ENCODE results near the gene GRID1.

Gene GRID1

GRCh38 chr10:86221442-86222335, 144.9 kb downstream of the GRID1 start:
- Mint-ChIP-seq H3K27ac (no peak overlapping the region), H3K4me1 (peaks cover 8% of the 10 kb centered on the region), H3K27me3 (peaks cover 4% of the 10 kb centered on the region), H3K4me3 (no peak overlapping the region), H3K9me3 (no peaks in the 10 kb centered on the region), H3K36me3 (no peaks in the 10 kb centered on the region)
- DNase-seq (ENCODE audit: low spot score in 2 of 2) = no peak
- no peak for ATAC-seq (ENCODE audit: low read depth)

GRCh38 chr10:86220626-86221025, 146.0 kb downstream of the GRID1 start:
- H3K4me3 Mint-ChIP-seq = no peak overlapping the region
- H3K9me3 Mint-ChIP-seq = no peaks in the 10 kb centered on the region
- no peak overlapping the region for H3K27ac Mint-ChIP-seq

GRCh38 chr10:86219271-86219670, 147.3 kb downstream of the GRID1 start:
- H3K4me1 Mint-ChIP-seq = peaks cover 2% of the 10 kb centered on the region
- no peaks in the 10 kb centered on the region for H3K9me3 Mint-ChIP-seq
- no peak overlapping the region for H3K27ac Mint-ChIP-seq
- peaks cover 5% of the 10 kb centered on the region for H3K27me3 Mint-ChIP-seq
- H3K4me3 Mint-ChIP-seq = no peak overlapping the region
- DNase-seq (ENCODE audit: low spot score in 2 of 2) (no peak), ATAC-seq (ENCODE audit: low read depth) (no peak)
- H3K36me3 Mint-ChIP-seq = no peaks in the 10 kb centered on the region

More at GRCh38 chr10:86220626-86221025, 146.0 kb downstream of the GRID1 start:
- H3K36me3 Mint-ChIP-seq = no peaks in the 10 kb centered on the region
- peaks cover 5% of the 10 kb centered on the region for H3K27me3 Mint-ChIP-seq
- H3K4me1 Mint-ChIP-seq = peaks cover 8% of the 10 kb centered on the region
- ATAC-seq (ENCODE audit: low read depth) = no peak
- DNase-seq (ENCODE audit: low spot score in 2 of 2) = no peak

GRCh38 chr10:86218842-86219241, 147.8 kb downstream of the GRID1 start:
- H3K27ac Mint-ChIP-seq = no peak overlapping the region
- no peaks in the 10 kb centered on the region for H3K4me1 Mint-ChIP-seq

GRCh38 chr10:86218160-86218559, 148.4 kb downstream of the GRID1 start:
- Mint-ChIP-seq H3K4me3 (no peak overlapping the region), H3K27ac (no peak overlapping the region), H3K4me1 (no peaks in the 10 kb centered on the region), H3K9me3 (no peaks in the 10 kb centered on the region), H3K27me3 (peaks cover 7% of the 10 kb centered on the region), H3K36me3 (no peaks in the 10 kb centered on the region)
- ATAC-seq (ENCODE audit: low read depth) = no peak
- DNase-seq (ENCODE audit: low spot score in 2 of 2) = no peak

More at GRCh38 chr10:86218842-86219241, 147.8 kb downstream of the GRID1 start:
- DNase-seq (ENCODE audit: low spot score in 2 of 2) = no peak
- no peak overlapping the region for H3K4me3 Mint-ChIP-seq
- no peak for ATAC-seq (ENCODE audit: low read depth)
- no peaks in the 10 kb centered on the region for H3K9me3 Mint-ChIP-seq
- H3K27me3 Mint-ChIP-seq = peaks cover 8% of the 10 kb centered on the region
- H3K36me3 Mint-ChIP-seq = no peaks in the 10 kb centered on the region

GRCh38 chr10:86217371-86218080, 149.1 kb downstream of the GRID1 start:
- ATAC-seq (ENCODE audit: low read depth) (no peak), DNase-seq (ENCODE audit: low spot score in 2 of 2) (no peak)
- Mint-ChIP-seq H3K27me3 (peaks cover 8% of the 10 kb centered on the region), H3K9me3 (no peaks in the 10 kb centered on the region), H3K4me3 (no peak overlapping the region), H3K36me3 (no peaks in the 10 kb centered on the region), H3K27ac (no peak overlapping the region), H3K4me1 (no peaks in the 10 kb centered on the region)

- ATAC-seq (ENCODE audit: low read depth) = no peak
- H3K4me3 Mint-ChIP-seq = no peak overlapping the region
- H3K27me3 Mint-ChIP-seq = peaks cover 8% of the 10 kb centered on the region
- no peaks in the 10 kb centered on the region for H3K36me3 Mint-ChIP-seq
- no peaks in the 10 kb centered on the region for H3K9me3 Mint-ChIP-seq
- no peak overlapping the region for H3K27ac Mint-ChIP-seq
- H3K4me1 Mint-ChIP-seq = no peaks in the 10 kb centered on the region
- DNase-seq (ENCODE audit: low spot score in 2 of 2) = no peak
Observed at GRCh38 chr10:86216886-86217285, 149.7 kb downstream of the GRID1 start.

GRCh38 chr10:86215712-86216111, 150.9 kb downstream of the GRID1 start:
- H3K27ac Mint-ChIP-seq = no peak overlapping the region
- no peaks in the 10 kb centered on the region for H3K9me3 Mint-ChIP-seq
- ATAC-seq (ENCODE audit: low read depth) = no peak
- no peak for DNase-seq (ENCODE audit: low spot score in 2 of 2)
- peaks cover 10% of the 10 kb centered on the region for H3K27me3 Mint-ChIP-seq
- no peak overlapping the region for H3K4me3 Mint-ChIP-seq
- no peaks in the 10 kb centered on the region for H3K36me3 Mint-ChIP-seq
- no peaks in the 10 kb centered on the region for H3K4me1 Mint-ChIP-seq

GRCh38 chr10:86215046-86215445, 151.5 kb downstream of the GRID1 start:
- no peak for ATAC-seq (ENCODE audit: low read depth)
- Mint-ChIP-seq H3K27me3 (peaks cover 10% of the 10 kb centered on the region), H3K4me3 (no peak overlapping the region), H3K9me3 (no peaks in the 10 kb centered on the region), H3K4me1 (no peaks in the 10 kb centered on the region), H3K27ac (no peak overlapping the region), H3K36me3 (no peaks in the 10 kb centered on the region)
- no peak for DNase-seq (ENCODE audit: low spot score in 2 of 2)

- ATAC-seq (ENCODE audit: low read depth) (no peak), DNase-seq (ENCODE audit: low spot score in 2 of 2) (no peak)
- H3K36me3 Mint-ChIP-seq = no peaks in the 10 kb centered on the region
- no peak overlapping the region for H3K27ac Mint-ChIP-seq
- H3K4me3 Mint-ChIP-seq = no peak overlapping the region
- H3K27me3 Mint-ChIP-seq = peaks cover 10% of the 10 kb centered on the region
- H3K4me1 Mint-ChIP-seq = no peaks in the 10 kb centered on the region
- H3K9me3 Mint-ChIP-seq = no peaks in the 10 kb centered on the region
Observed at GRCh38 chr10:86213148-86213547, 153.4 kb downstream of the GRID1 start.

- peaks cover 10% of the 10 kb centered on the region for H3K27me3 Mint-ChIP-seq
- ATAC-seq (ENCODE audit: low read depth) = no peak
- no peaks in the 10 kb centered on the region for H3K36me3 Mint-ChIP-seq
- no peak overlapping the region for H3K27ac Mint-ChIP-seq
- no peaks in the 10 kb centered on the region for H3K9me3 Mint-ChIP-seq
- DNase-seq (ENCODE audit: low spot score in 2 of 2) = no peak
- no peaks in the 10 kb centered on the region for H3K4me1 Mint-ChIP-seq
- no peak overlapping the region for H3K4me3 Mint-ChIP-seq
Observed at GRCh38 chr10:86212391-86212700, 154.2 kb downstream of the GRID1 start.

GRCh38 chr10:86211691-86212390, 154.8 kb downstream of the GRID1 start:
- Mint-ChIP-seq H3K4me3 (no peak overlapping the region), H3K4me1 (no peaks in the 10 kb centered on the region), H3K27ac (no peak overlapping the region), H3K9me3 (no peaks in the 10 kb centered on the region), H3K36me3 (no peaks in the 10 kb centered on the region), H3K27me3 (peaks cover 10% of the 10 kb centered on the region)
- ATAC-seq (ENCODE audit: low read depth) (no peak), DNase-seq (ENCODE audit: low spot score in 2 of 2) (no peak)

- no peak for DNase-seq (ENCODE audit: low spot score in 2 of 2)
- no peak for ATAC-seq (ENCODE audit: low read depth)
- Mint-ChIP-seq H3K27ac (no peak overlapping the region), H3K27me3 (peaks cover 7% of the 10 kb centered on the region), H3K36me3 (no peaks in the 10 kb centered on the region), H3K4me1 (no peaks in the 10 kb centered on the region), H3K9me3 (no peaks in the 10 kb centered on the region), H3K4me3 (no peak overlapping the region)
Observed at GRCh38 chr10:86210416-86210815, 156.2 kb downstream of the GRID1 start.

GRCh38 chr10:86209726-86210125, 156.9 kb downstream of the GRID1 start:
- Mint-ChIP-seq H3K27me3 (peaks cover 7% of the 10 kb centered on the region), H3K4me1 (no peaks in the 10 kb centered on the region), H3K27ac (no peak overlapping the region), H3K4me3 (no peak overlapping the region), H3K9me3 (no peaks in the 10 kb centered on the region), H3K36me3 (no peaks in the 10 kb centered on the region)
- ATAC-seq (ENCODE audit: low read depth) (no peak), DNase-seq (ENCODE audit: low spot score in 2 of 2) (no peak)
